GM21717 (cell line): ENCODE results near the gene ARHGAP6.
"Not testable (repeated sequence)": the region's sequence is repeated elsewhere in the genome, so short reads cannot be mapped to it uniquely, and the experiment has no call there.

Experiments
- ATAC-seq: cut with Tn5 transposase; IDR thresholded peaks from one replicate; pipeline ENCODE4 v1.9.1; 2021; ENCODE audit warnings: mild to moderate bottlenecking, moderate library complexity; ENCODE audit not compliant: unreplicated experiment

Gene ARHGAP6

GRCh38 chrX:11365426-11365825 lies 300.3 kb downstream of the ARHGAP6 start:
- ATAC-seq, result no peak

DNA sequence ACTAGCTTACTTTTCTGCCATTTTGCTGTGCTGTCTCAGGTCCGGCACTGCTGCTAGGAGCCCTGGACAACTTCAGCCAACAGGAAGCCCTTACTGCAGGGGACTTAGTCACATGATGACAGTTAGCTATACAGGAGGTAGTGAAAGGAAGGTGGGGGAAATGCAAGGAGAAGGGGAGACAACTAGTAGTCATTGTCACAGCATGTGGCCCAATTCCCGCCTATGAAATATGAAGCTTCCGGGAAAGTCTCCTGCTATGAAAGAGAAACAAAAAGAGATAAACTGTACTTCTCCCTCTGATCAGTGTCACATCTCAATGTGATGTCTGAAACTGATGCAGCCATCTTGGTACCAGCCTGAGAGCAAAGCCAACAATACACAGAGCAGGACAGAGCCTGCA lies 300.9 kb downstream of the ARHGAP6 start:
- no peak for ATAC-seq

DNA sequence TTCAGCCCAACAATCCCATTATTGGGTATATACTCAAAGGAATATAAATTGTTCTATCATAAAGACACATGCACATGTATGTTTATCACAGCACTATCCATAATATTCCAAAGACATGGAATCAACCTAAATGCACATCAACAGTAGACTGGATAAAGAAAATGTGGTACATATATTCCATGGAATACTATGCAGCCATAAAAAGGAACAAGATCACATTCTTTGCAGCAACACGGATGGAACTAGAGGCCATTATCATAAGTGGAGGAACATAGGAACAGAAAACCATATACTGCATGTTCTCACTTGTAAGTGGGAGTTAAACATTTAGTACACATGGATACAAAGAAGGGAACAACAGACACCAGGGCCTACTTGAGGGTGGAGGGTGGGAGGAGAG lies 301.9 kb downstream of the ARHGAP6 start:
- ATAC-seq, result not testable (repeated sequence)

GRCh38 chrX:11363069-11363594 lies 302.6 kb downstream of the ARHGAP6 start:
- ATAC-seq, result peak; percentile 98

- not testable (repeated sequence) for ATAC-seq
Observed at GRCh38 chrX:11361666-11362065, 304.1 kb downstream of the ARHGAP6 start.

GRCh38 chrX:11355944-11356343 lies 309.8 kb downstream of the ARHGAP6 start:
- ATAC-seq, result not testable (repeated sequence)

- ATAC-seq, result no peak
Observed at GRCh38 chrX:11355259-11355909, 310.3 kb downstream of the ARHGAP6 start.

- ATAC-seq, result no peak
Observed at GRCh38 chrX:11352296-11352741, 313.4 kb downstream of the ARHGAP6 start.

DNA sequence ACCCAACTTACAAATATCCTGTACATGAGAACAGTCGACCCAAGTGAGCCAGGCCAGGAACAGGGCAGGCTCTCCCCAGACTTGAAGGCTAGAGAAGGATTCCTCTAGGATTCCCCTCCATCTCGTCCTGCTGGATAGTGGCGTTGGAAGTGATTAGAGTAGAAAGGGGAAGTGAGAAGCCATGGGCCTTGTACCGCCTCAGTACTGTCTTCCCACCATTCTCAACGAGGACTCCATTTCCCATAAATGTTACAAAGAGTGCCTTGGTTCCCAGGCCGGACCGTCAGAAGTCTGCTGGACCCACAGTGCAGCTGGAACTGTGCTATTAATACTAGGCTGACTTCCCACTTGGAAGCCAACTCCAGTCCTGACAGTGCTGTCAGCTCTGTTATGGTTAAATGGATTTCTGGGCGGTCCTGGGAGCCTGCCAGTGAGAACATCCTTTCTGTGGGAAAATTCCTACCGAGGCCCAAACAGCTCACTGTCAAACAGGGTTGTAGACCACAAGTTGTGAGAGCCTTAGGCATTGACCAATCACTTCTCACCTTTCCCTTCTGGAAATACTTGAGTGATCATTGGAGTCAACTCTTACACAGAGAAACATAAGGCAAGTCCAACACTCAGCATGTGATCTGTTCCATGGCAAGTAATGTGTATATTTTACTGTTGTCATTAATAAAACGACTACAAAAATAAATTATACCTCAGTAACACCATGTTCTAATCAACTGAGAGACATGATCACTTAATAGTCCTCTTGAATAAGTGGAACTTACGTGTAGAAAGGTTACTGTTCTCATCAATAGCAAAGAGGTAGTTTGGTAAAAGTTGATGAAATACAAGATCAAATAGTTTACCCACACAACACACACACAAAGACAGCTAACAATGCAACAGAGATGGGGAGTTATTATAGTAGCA lies 314.1 kb downstream of the ARHGAP6 start:
- ATAC-seq, result no peak

DNA sequence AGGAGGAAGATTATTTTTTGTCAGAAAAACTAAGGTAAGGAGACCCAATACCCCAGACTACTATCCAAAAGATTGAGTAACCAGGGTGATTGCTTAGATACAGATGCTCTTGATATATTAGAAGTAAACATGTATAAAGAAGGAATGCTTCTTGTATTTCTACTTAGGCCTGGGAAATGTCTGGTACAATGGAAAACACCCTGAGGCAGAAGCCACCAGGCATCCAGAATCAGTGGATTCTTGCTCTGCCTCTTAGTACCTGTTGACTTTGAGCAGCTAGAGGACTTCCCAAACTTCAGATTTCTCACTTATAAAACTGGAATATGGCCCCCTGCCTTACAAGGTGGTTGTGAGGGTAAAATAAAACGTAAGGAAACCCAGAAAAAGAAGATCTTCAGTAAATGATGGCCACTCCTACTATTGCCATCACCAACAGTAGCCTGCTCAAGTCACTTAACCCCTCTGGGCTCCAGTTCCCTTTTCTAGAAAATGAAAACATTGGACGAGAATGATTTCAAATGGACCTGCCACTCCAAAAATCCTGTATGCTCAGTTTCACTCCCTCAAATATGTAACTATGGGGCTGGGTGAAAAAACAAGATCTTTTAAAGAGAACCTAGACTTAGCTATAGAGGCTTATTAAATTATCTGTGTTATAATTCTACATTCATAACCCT lies 315.9 kb downstream of the ARHGAP6 start:
- ATAC-seq, result no peak

GRCh38 chrX:11349020-11349419 lies 316.7 kb downstream of the ARHGAP6 start:
- ATAC-seq, result no peak

GRCh38 chrX:11347300-11347699 lies 318.4 kb downstream of the ARHGAP6 start:
- no peak for ATAC-seq

DNA sequence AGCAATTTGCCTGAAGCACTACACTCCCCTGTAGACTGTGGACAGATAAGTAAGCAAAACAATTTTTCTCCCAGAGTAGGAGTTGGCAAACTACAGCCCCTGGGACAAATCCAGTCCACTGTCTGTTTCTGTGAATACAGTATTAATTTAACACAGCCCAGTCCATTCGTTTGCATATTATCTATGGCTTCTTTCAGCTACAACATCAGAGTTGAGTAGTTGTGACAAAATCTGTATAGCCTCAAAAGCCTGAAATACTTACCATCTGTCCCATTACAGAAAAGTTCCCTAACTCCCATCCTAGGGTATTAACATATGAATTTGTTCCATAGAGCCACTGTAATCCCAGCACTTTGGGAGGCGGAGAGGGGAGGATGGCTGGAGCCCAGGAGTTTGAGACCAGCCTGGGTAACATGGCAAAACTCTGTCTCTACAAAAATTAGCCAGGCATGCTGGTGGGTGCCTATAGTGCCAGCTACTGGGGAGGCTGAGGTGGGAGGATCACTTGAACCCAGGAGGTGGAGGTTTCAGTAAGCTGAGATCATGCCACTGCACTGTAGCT lies 319.5 kb downstream of the ARHGAP6 start:
- ATAC-seq, result no peak

DNA sequence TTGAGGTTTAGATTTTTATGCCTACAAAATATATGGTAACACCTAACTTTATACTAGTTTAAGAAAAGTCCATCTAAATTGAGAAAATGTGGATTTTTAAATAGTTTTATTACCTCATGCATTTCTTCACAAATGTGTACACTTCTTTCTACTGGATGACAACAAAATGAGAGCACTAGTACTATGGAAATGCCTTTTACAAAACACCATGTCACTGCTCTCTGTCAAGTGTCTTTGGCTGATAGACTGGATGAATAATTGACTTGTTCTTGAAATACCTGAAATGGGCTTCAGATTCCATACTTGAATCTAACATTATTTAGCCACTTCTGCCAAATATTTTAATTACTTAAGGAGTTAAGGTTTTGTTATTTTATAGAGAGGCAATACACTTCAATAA lies 323.0 kb downstream of the ARHGAP6 start:
- ATAC-seq, result no peak

DNA sequence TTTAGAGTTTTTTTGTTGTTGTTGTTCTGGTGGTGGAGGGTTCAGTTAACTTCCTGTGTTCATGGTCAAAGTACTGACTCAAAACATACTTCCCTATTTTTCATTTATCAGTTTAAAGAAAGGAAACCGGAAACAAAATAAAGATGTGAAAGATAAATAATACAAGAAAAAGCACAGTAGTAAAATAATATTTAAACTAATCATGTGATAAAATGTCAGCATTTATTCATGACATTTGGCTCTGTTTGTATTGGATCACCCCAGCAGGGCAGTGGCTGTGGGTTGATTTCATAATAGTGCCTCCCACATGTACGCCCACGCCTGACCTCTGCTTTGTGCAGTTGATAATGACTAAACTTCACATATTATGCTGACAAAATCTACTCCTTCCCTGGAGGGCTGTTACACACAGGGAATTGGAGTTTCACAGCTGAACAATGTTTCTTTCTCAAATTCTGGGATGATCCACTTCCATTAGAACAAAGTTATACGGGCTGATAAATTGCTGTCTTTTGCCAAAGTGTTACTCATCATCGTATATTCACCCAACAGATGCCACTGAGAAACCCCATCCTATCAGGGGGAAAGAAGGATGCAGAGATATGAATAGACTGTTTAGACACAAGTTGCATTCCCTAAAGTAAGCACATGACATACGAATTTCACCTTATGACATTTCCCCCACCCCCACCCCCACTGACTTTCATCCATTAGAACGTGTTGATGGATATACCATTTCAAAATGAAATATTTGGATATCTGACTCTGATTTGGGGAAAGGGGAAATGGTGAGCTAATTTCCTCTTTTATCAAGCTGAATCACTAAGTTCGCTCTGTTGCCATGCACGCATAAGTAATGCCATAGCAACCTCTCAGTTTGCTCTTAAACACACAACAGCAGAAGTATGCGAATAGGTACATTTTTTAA lies 324.2 kb downstream of the ARHGAP6 start:
- peak; percentile 71 for ATAC-seq

GRCh38 chrX:11337292-11338009 lies 328.3 kb downstream of the ARHGAP6 start:
- ATAC-seq, result no peak

DNA sequence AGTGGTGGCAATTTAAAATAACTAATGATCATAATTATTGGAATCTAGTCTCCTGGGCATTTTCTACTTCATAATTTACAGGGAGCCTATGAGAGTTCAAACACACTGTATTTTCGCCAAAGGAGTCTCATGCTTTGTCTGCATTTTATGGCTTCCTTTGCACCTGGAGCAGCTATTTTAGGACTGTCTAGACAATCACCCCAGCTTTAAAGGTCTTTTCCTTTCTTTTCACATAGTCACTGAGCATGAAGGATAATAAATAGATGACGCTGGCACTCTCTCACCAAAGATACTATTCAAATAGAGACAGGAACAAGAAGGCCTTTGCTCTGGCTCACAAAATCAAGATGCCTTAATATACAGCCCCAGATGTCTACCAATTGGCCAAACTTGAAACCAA lies 329.5 kb downstream of the ARHGAP6 start:
- ATAC-seq, result no peak

- ATAC-seq, result no peak
Observed at GRCh38 chrX:11334165-11334564, 331.6 kb downstream of the ARHGAP6 start.

DNA sequence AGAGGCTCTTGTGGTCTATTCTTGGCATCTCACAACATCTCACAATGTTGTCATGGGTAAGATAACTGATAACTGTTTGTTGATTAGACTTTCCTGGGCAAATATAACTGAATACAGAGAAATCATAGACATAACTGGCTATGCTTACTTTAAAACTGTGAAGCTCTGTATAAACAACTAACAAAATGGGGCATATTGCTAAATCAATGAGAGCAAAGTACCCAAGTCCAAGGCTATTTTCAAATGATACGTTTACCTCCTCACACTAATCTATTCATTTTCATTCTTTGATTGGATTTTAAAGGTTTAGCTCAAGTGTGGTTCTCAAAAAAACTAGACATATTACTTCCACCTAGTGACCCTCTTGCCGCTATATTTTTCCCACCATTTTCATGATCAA lies 333.9 kb downstream of the ARHGAP6 start:
- no peak for ATAC-seq
